HK-2 (cell line): ENCODE results near the gene ANKMY2.

Source experiments
- DNase-seq: peaks from one replicate; pipeline ENCODE4 v3.0.0-alpha.2; 2018; ENCODE audit not compliant: unreplicated experiment

ANKMY2 gene

GRCh38 chr7:16579216-16579615, 66.3 kb downstream of the ANKMY2 start:
- no peak for DNase-seq

- DNase-seq, result no peak
These were observed 73.6 kb downstream of the ANKMY2 start for GRCh38 chr7:16571941-16572340.

- no peak for DNase-seq
These were observed 80.6 kb downstream of the ANKMY2 start for GRCh38 chr7:16564909-16565426.

- no peak for DNase-seq
These were observed 81.6 kb downstream of the ANKMY2 start for GRCh38 chr7:16564023-16564380.

- no peak for DNase-seq
These were observed 82.1 kb downstream of the ANKMY2 start for GRCh38 chr7:16563281-16564022.

GRCh38 chr7:16562456-16563220, 82.9 kb downstream of the ANKMY2 start:
- no peak for DNase-seq

- no peak for DNase-seq
These were observed 83.6 kb downstream of the ANKMY2 start for GRCh38 chr7:16561943-16562342.

- DNase-seq, result no peak
These were observed 85.9 kb downstream of the ANKMY2 start for GRCh38 chr7:16559497-16560179.

- no peak for DNase-seq
These were observed 86.7 kb downstream of the ANKMY2 start for GRCh38 chr7:16558761-16559302.

GRCh38 chr7:16556359-16556758, 89.2 kb downstream of the ANKMY2 start:
- DNase-seq, result no peak

GRCh38 chr7:16554518-16555236, 90.9 kb downstream of the ANKMY2 start:
- DNase-seq, result no peak

GRCh38 chr7:16550671-16551070, 94.9 kb downstream of the ANKMY2 start:
- DNase-seq, result no peak
